Measurements from ENCODE around the gene TMEM266. TPM values are rescaled to one million over a fixed set of nuclear protein-coding genes. Genes with fewer than 3 reads are reported as not detected.

The TMEM266 gene
- total RNA-seq, 5 donors from 2014 or later (not counting 1 experiment from before 2014, with no cell fraction given), result 0.16 TPM; not detected in 4

DNA sequence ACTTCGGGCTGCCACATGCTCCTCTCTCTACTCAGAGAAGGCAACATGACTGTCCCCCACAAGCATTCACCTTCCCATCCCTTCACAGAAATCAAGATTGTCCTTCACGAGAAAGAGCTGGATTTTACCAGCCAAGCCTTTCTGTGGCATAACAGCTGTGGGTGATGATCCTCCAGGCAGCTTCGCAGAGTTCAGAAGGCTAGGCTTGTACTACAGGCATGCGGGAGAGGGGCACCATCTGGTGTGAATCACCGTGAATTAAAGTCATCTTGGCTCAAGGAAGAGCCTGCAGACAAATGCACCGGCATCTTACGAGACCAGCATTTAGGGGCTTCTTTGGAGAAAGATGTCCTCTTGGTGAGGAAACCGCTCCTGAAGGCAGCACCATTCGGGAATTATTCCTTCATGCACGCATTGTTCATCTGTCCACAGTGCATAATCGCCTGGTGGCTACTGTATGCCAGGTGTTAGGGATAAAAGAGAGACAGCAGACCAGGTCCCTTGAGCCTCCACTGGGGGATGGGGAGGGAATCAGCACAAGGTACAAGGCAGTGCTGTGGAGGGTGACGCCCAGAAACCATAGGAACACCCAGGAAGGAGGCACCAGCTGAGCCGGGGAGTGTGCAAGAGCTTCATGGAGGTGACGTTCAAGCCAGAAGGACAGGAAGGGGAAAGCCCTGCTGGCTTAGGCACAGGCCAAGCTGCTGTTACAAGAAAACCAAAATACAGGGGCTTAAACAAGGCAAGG is 108.6 kb downstream of the TMEM266 start:
- no peaks in the 10 kb centered on the region for H3K36me3 Mint-ChIP-seq
- CTCF ChIA-PET, result interaction anchor here in 1 of 2 donors (1.0 kb wide), 1 partner anchor 18 kb away, joined by 3 read pairs; no protein-coding TSS in a partner anchor

DNA sequence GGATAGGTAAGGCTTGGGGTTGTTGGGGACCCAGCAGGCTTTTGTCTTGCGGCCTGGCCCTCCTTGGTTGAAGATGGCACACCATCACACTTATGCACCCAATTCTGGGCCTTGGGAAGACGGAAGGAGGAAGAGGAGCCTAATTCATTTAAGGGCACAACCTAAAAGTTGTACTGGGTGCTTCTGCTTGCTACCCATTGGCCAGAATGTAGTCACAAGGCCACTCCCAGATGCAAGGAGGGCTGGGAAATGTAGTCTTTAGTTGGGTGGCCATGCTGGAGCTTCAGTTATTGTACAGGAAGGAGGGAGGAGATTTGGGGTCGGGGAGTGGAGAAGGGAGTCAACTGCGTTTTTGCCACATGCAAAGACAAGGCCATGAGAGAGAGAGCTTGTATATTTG is 109.2 kb downstream of the TMEM266 start:
- no peaks in the 10 kb centered on the region for H3K4me1 Mint-ChIP-seq
- ChIA-PET POLR2A (no interaction called here), CTCF (interaction anchor here in 1 of 2 donors (1.0 kb wide), 1 partner anchor 19 kb away, joined by 3 read pairs; no protein-coding TSS in a partner anchor)
- Histone ChIP-seq H3K27ac (ENCODE audit: low read length) (no peak overlapping the region), H3K4me1 (ENCODE audit: control insufficient read depth in 1 of 2, extremely low read depth in 1 of 2, insufficient read depth in 2 of 2, low read length in 2 of 2) (no peaks in the 10 kb centered on the region), H3K36me3 (ENCODE audit: control insufficient read depth in 2 of 2, extremely low read depth in 1 of 2, insufficient read depth in 1 of 2, low read length in 1 of 2) (no peaks in the 10 kb centered on the region), H3K9me3 (no peaks in the 10 kb centered on the region), H3K27me3 (replicated peaks in 1 of 2; ENCODE audit: control insufficient read depth in 2 of 2, extremely low read depth in 1 of 2, insufficient read depth in 2 of 2, low read length in 1 of 2) (peaks cover 0 to 33% of the 10 kb centered on the region in 2 experiments), H3K4me3 (ENCODE audit: control insufficient read depth in 1 of 2, extremely low read depth in 1 of 2, low read length in 1 of 2) (no peak overlapping the region)
- H3K4me3 Mint-ChIP-seq, result no peak overlapping the region
- no peak for DNase-seq
- H3K36me3 Mint-ChIP-seq, result no peaks in the 10 kb centered on the region
- no peak for ATAC-seq (replicated peaks in 1 of 4)
- H3K9me3 Mint-ChIP-seq, result no peaks in the 10 kb centered on the region
- 57% methylated on average over 2 of the region's 4 CpGs for WGBS (ENCODE audit: insufficient coverage)
- peaks cover 4 to 5% of the 10 kb centered on the region in 2 donors for H3K27me3 Mint-ChIP-seq
- H3K27ac Mint-ChIP-seq, result no peak overlapping the region

More for the DNA sequence above, 108.6 kb downstream of the TMEM266 start:
- no peak for DNase-seq
- H3K27ac Mint-ChIP-seq, result no peak overlapping the region
- H3K9me3 Mint-ChIP-seq, result no peaks in the 10 kb centered on the region
- no peak overlapping the region for H3K4me3 Mint-ChIP-seq
- Histone ChIP-seq H3K9me3 (no peaks in the 10 kb centered on the region), H3K4me3 (ENCODE audit: control insufficient read depth in 1 of 2, extremely low read depth in 1 of 2, low read length in 1 of 2) (no peak overlapping the region), H3K27me3 (replicated peaks in 1 of 2; ENCODE audit: control insufficient read depth in 2 of 2, extremely low read depth in 1 of 2, insufficient read depth in 2 of 2, low read length in 1 of 2) (peaks cover 0 to 28% of the 10 kb centered on the region in 2 experiments), H3K4me1 (ENCODE audit: control insufficient read depth in 1 of 2, extremely low read depth in 1 of 2, insufficient read depth in 2 of 2, low read length in 2 of 2) (no peaks in the 10 kb centered on the region), H3K27ac (ENCODE audit: low read length) (no peak overlapping the region), H3K36me3 (ENCODE audit: control insufficient read depth in 2 of 2, extremely low read depth in 1 of 2, insufficient read depth in 1 of 2, low read length in 1 of 2) (no peaks in the 10 kb centered on the region)
- POLR2A ChIA-PET, result interaction anchor here in 1 of 2 donors (0.7 kb wide), 1 partner anchor 46 kb away, joined by 12 read pairs; no protein-coding TSS in a partner anchor
- WGBS (ENCODE audit: insufficient coverage), result 78% methylated on average over 12 of the region's 14 CpGs
- H3K4me1 Mint-ChIP-seq, result no peaks in the 10 kb centered on the region
- no peak for ATAC-seq (replicated peaks in 1 of 4)
- peaks cover 4 to 5% of the 10 kb centered on the region in 2 donors for H3K27me3 Mint-ChIP-seq

DNA sequence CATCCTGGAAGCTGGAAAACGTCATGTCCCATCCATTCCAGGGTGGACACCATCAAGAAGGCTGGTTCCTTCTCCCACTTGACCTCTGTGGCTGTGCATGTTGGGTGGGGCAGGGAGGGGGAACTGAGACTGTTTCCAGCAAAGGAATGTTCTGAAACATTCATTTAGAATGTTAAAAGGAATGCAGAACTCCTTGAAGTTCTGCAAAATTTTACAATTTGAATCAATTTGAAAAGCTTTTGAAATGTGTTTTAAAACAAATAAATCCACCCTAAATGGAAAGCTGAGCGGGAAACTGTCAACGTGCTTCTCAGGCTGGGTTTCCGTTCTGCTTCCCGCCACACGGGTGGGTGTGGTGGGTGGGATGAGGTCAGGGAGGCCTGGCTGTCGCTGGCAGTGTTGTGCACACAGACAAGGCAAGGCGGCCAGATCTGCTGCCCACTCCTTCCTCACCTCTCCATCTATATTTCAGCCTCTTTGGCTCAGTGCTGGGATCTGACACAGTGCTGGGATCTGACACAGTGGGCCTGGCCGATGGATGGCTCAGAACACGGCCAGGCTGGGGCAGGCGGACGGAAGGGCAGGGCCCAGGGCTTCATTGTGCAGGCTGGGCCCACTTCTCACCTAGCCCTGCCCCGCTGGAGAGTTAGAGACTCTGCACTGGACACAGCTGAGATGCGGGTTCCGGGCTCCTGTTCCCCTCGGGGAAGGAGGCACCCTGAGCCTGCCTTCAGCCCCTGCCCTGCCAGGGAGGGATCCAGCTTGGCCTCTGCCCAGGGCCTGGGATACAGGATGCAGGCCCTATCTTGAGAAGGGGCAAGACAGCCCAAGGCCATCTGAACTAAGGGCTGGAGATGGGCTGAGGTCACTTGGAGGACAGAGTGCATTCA is 110.4 kb downstream of the TMEM266 start:
- Histone ChIP-seq H3K27ac (ENCODE audit: low read length) (no peak overlapping the region), H3K9me3 (no peaks in the 10 kb centered on the region), H3K36me3 (ENCODE audit: control insufficient read depth in 2 of 2, extremely low read depth in 1 of 2, insufficient read depth in 1 of 2, low read length in 1 of 2) (no peaks in the 10 kb centered on the region), H3K4me1 (ENCODE audit: control insufficient read depth in 1 of 2, extremely low read depth in 1 of 2, insufficient read depth in 2 of 2, low read length in 2 of 2) (no peaks in the 10 kb centered on the region), H3K27me3 (replicated peaks in 1 of 2; ENCODE audit: control insufficient read depth in 2 of 2, extremely low read depth in 1 of 2, insufficient read depth in 2 of 2, low read length in 1 of 2) (peaks cover 0 to 29% of the 10 kb centered on the region in 2 experiments), H3K4me3 (ENCODE audit: control insufficient read depth in 1 of 2, extremely low read depth in 1 of 2, low read length in 1 of 2) (no peak overlapping the region)
- no peaks in the 10 kb centered on the region for H3K4me1 Mint-ChIP-seq
- H3K36me3 Mint-ChIP-seq, result no peaks in the 10 kb centered on the region
- DNase-seq, result no peak
- ChIA-PET CTCF (no interaction called here), POLR2A (no interaction called here)
- no peak overlapping the region for H3K27ac Mint-ChIP-seq
- no peak for ATAC-seq (replicated peaks in 1 of 4)
- no peaks in the 10 kb centered on the region for H3K9me3 Mint-ChIP-seq
- H3K4me3 Mint-ChIP-seq, result no peak overlapping the region
- H3K27me3 Mint-ChIP-seq, result peaks cover 4 to 5% of the 10 kb centered on the region in 2 donors
- 89% methylated on average over 8 of the region's 16 CpGs for WGBS (ENCODE audit: insufficient coverage)

DNA sequence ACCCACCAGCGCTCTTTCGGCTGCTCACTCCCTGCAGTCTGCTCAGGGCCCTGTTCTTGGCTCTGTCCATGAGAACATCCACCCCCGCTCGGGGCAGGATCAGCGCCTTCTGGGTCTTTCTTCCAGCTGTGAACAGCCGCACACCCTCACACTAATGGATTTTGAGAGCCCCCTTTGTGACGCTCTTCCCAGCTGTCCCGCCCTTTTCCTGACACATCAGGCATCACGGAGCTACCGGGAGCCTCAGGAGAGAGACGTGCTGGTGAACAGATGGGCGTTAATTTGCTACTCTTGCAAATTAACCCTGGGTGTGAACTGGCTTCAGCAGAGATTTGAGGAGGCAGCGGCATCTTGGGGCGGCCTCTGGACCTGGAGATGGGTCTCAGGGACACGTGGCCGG is 113.0 kb downstream of the TMEM266 start:
- Histone ChIP-seq H3K4me1 (ENCODE audit: control insufficient read depth in 1 of 2, extremely low read depth in 1 of 2, insufficient read depth in 2 of 2, low read length in 2 of 2) (no peaks in the 10 kb centered on the region), H3K27ac (ENCODE audit: low read length) (no peak overlapping the region), H3K36me3 (ENCODE audit: control insufficient read depth in 2 of 2, extremely low read depth in 1 of 2, insufficient read depth in 1 of 2, low read length in 1 of 2) (no peaks in the 10 kb centered on the region), H3K27me3 (replicated peaks in 1 of 2; ENCODE audit: control insufficient read depth in 2 of 2, extremely low read depth in 1 of 2, insufficient read depth in 2 of 2, low read length in 1 of 2) (peaks cover 0 to 54% of the 10 kb centered on the region in 2 experiments), H3K9me3 (no peaks in the 10 kb centered on the region), H3K4me3 (ENCODE audit: control insufficient read depth in 1 of 2, extremely low read depth in 1 of 2, low read length in 1 of 2) (no peak overlapping the region)
- H3K4me1 Mint-ChIP-seq, result no peaks in the 10 kb centered on the region
- ChIA-PET CTCF (no interaction called here), POLR2A (no interaction called here)
- no peaks in the 10 kb centered on the region for H3K9me3 Mint-ChIP-seq
- peaks cover 12 to 16% of the 10 kb centered on the region in 2 donors for H3K27me3 Mint-ChIP-seq
- no peak overlapping the region for H3K4me3 Mint-ChIP-seq
- ATAC-seq (replicated peaks in 1 of 4) (no peak), DNase-seq (no peak)
- H3K27ac Mint-ChIP-seq, result no peak overlapping the region
- 73% methylated on average over 16 of the region's 16 CpGs for WGBS (ENCODE audit: insufficient coverage)
- H3K36me3 Mint-ChIP-seq, result no peaks in the 10 kb centered on the region

DNA sequence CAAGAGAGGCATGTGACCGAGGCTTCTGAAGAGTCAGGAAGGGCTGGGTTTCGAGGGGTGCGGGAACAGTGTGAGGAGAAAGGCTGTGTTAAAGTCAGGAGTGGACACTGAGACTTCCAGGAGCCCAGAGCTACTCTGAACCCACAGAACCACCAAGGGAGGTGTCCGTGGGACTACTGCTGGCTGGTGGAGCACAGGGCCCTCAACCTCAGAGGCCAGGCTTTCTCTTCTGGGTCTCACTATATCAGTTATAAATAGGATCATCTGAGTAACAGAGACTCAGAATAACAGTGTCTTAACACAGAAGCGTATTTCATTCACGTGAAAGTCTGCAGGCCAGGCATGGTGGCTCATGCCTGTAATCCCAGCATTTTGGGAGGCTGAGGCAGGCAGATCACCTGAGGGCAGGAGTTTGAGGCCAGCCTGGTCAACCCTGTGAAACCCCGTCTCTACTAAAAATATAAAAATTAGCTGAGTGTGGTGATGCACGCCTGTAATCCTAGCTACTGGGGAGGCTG is 113.6 kb downstream of the TMEM266 start:
- Histone ChIP-seq H3K4me1 (ENCODE audit: control insufficient read depth in 1 of 2, extremely low read depth in 1 of 2, insufficient read depth in 2 of 2, low read length in 2 of 2) (no peaks in the 10 kb centered on the region), H3K9me3 (no peaks in the 10 kb centered on the region), H3K27me3 (replicated peaks in 1 of 2; ENCODE audit: control insufficient read depth in 2 of 2, extremely low read depth in 1 of 2, insufficient read depth in 2 of 2, low read length in 1 of 2) (peaks cover 0 to 59% of the 10 kb centered on the region in 2 experiments), H3K36me3 (ENCODE audit: control insufficient read depth in 2 of 2, extremely low read depth in 1 of 2, insufficient read depth in 1 of 2, low read length in 1 of 2) (no peaks in the 10 kb centered on the region), H3K27ac (ENCODE audit: low read length) (no peak overlapping the region), H3K4me3 (ENCODE audit: control insufficient read depth in 1 of 2, extremely low read depth in 1 of 2, low read length in 1 of 2) (no peak overlapping the region)
- ATAC-seq (replicated peaks in 1 of 4) (no peak), DNase-seq (no peak)
- Mint-ChIP-seq H3K27me3 (peaks cover 18 to 20% of the 10 kb centered on the region in 2 donors), H3K4me3 (no peak overlapping the region), H3K27ac (no peak overlapping the region), H3K4me1 (no peaks in the 10 kb centered on the region), H3K36me3 (no peaks in the 10 kb centered on the region), H3K9me3 (no peaks in the 10 kb centered on the region)
- 84% methylated on average over 4 of the region's 8 CpGs for WGBS (ENCODE audit: insufficient coverage)
- CTCF ChIA-PET, result no interaction called here
- POLR2A ChIA-PET, result interaction anchor here in 1 of 2 donors (0.6 kb wide), 1 partner anchor 34 kb away, joined by 3 read pairs; no protein-coding TSS in a partner anchor

DNA sequence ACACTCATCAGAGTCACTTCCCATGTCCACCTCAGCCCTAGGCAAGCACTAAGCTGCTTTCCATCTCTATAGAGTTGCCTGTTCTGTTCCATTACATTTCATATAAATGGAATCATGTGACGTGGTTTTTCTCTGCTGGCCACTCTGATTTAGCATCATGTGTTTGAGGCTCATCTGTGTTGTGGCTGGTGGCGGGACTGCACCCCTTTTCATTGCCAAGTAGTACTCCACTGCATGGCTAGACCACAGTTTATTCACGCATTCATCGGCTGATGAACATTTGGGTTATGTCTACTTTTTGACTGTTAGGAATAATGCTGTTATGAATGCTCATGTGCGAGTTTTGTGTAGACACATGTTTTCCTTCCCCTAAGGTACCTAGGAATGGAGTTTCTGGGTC is 114.9 kb downstream of the TMEM266 start:
- H3K9me3 Mint-ChIP-seq, result no peaks in the 10 kb centered on the region
- Histone ChIP-seq H3K9me3 (no peaks in the 10 kb centered on the region), H3K4me3 (ENCODE audit: control insufficient read depth in 1 of 2, extremely low read depth in 1 of 2, low read length in 1 of 2) (no peak overlapping the region), H3K36me3 (ENCODE audit: control insufficient read depth in 2 of 2, extremely low read depth in 1 of 2, insufficient read depth in 1 of 2, low read length in 1 of 2) (no peaks in the 10 kb centered on the region), H3K27me3 (replicated peaks in 1 of 2; ENCODE audit: control insufficient read depth in 2 of 2, extremely low read depth in 1 of 2, insufficient read depth in 2 of 2, low read length in 1 of 2) (peaks cover 0 to 61% of the 10 kb centered on the region in 2 experiments), H3K27ac (ENCODE audit: low read length) (no peak overlapping the region), H3K4me1 (ENCODE audit: control insufficient read depth in 1 of 2, extremely low read depth in 1 of 2, insufficient read depth in 2 of 2, low read length in 2 of 2) (no peaks in the 10 kb centered on the region)
- WGBS (ENCODE audit: insufficient coverage), result 100% methylated on average over 1 of the region's 5 CpGs
- H3K36me3 Mint-ChIP-seq, result no peaks in the 10 kb centered on the region
- H3K4me1 Mint-ChIP-seq, result no peaks in the 10 kb centered on the region
- ATAC-seq (replicated peaks in 1 of 4), result no peak
- no peak overlapping the region for H3K27ac Mint-ChIP-seq
- H3K27me3 Mint-ChIP-seq, result peaks cover 20 to 24% of the 10 kb centered on the region in 2 donors
- ChIA-PET CTCF (no interaction called here), POLR2A (no interaction called here)
- no peak overlapping the region for H3K4me3 Mint-ChIP-seq
- DNase-seq, result no peak
